IMR-90 (cell line): ENCODE results near the gene ANKRD6.

Experiments
- CTCF ChIP-seq: conservative IDR thresholded peaks from 2 replicates; pipeline ENCODE4 v1.5.1; 2012; ENCODE audit warnings: mild to moderate bottlenecking, low read depth, low read length, improper control_type of control experiment
- POLR2A ChIP-seq: IDR thresholded peaks from 2 replicates; pipeline ENCODE4 v1.6.1; 2012; ENCODE audit warnings: mild to moderate bottlenecking, low read depth, low read length

GRCh38 chr6:89433252-89434149, 549 bp downstream of the ANKRD6 start:
- TF ChIP-seq CTCF, result no peak
- TF ChIP-seq POLR2A, result no peak
